Fibroblast of lung (primary cell): Measurements from ENCODE around the gene PUS1. TPM values are rescaled to one million over a fixed set of nuclear protein-coding genes. Genes with fewer than 3 reads are reported as not detected.

ENCODE experiments used
- DNase-seq, 2 donors: peaks; one replicate each; pipeline versions ENCODE4 v3.0.0 to v3.0.0-alpha.2; 2010; ENCODE audit warnings: low read depth in 2 of 2
- H2AFZ ChIP-seq: 2 replicates; pipeline ENCODE4 v1.5.1; 2012; ENCODE audit warnings: low read length, control low read depth, inconsistent platforms
- H3K27ac ChIP-seq: 2 replicates; pipeline ENCODE4 v1.5.1; 2011; ENCODE audit warnings: low read length, control low read depth; ENCODE audit not compliant: insufficient read depth
- H3K27me3 ChIP-seq: 2 replicates; pipeline ENCODE4 v1.5.1; 2011; ENCODE audit warnings: mild to moderate bottlenecking, low read length; ENCODE audit not compliant: control insufficient read depth, insufficient read depth
- H3K36me3 ChIP-seq: 2 replicates; pipeline ENCODE4 v1.5.1; 2011; ENCODE audit warnings: low read length; ENCODE audit not compliant: control insufficient read depth, insufficient read depth
- H3K4me1 ChIP-seq: 2 replicates; pipeline ENCODE4 v1.5.1; 2011; ENCODE audit warnings: low read length; ENCODE audit not compliant: control insufficient read depth, insufficient read depth; ENCODE audit errors: extremely low read depth
- H3K4me2 ChIP-seq: 2 replicates; pipeline ENCODE4 v1.5.1; 2011; ENCODE audit warnings: low read length, control low read depth; ENCODE audit not compliant: insufficient read depth; ENCODE audit errors: extremely low read depth
- H3K4me3 ChIP-seq, 4 experiments: fragments of 200-600 bp in 1 of 4; sonication (generic) in 1 of 4; replicated peaks in 1 of 4; 2 replicates each; pipeline ENCODE4 v1.5.1; 2011 to 2016; ENCODE audit warnings: low read length in 4 of 4, low read depth in 3 of 4, mild to moderate bottlenecking in 3 of 4, control low read depth in 2 of 4, inconsistent platforms in 1 of 4, mixed read lengths in 1 of 4; ENCODE audit not compliant: insufficient read depth in 1 of 4; ENCODE audit errors: control extremely low read depth in 1 of 4
- H3K79me2 ChIP-seq: 2 replicates; pipeline ENCODE4 v1.5.1; 2012; ENCODE audit warnings: mild to moderate bottlenecking, low read length, inconsistent platforms; ENCODE audit not compliant: control insufficient read depth, insufficient read depth
- H3K9ac ChIP-seq: 2 replicates; pipeline ENCODE4 v1.5.1; 2011; ENCODE audit warnings: mild to moderate bottlenecking, low read length, control low read depth; ENCODE audit not compliant: insufficient read depth
- H3K9me3 ChIP-seq: 2 replicates; pipeline ENCODE4 v1.5.1; 2012; ENCODE audit warnings: low read depth, low read length; ENCODE audit not compliant: control insufficient read depth, insufficient read depth
- H4K20me1 ChIP-seq: 2 replicates; pipeline ENCODE4 v1.5.1; 2011; ENCODE audit warnings: low read length; ENCODE audit not compliant: control insufficient read depth, insufficient read depth; ENCODE audit errors: extremely low read depth
- EZH2 ChIP-seq: IDR thresholded peaks from 2 replicates; pipeline ENCODE4 v1.5.1; 2012; ENCODE audit warnings: low read length, control low read depth, mild to moderate bottlenecking; ENCODE audit errors: missing control alignments
- polyA plus RNA-seq, 2 donors: library from polyadenylated mRNA; depleted of rRNA in 1 of 2; stranded (reverse) in 1 of 2; unstranded in 1 of 2; fragments of >200 nt; gene quantifications; 2 replicates each; pipeline ENCODE4 v1.2.1, GENCODE V29; 2011 to 2012; ENCODE audit warnings: missing spikeins in 1 of 2
- total RNA-seq: library from RNA; depleted of rRNA; stranded (reverse); fragments of >200 nt; gene quantifications from 2 replicates; pipeline ENCODE4 v1.2.1, GENCODE V29; 2014
- TF ChIP-seq, protein P1 (sequence below), 2 donors: IDR thresholded peaks in 1 of 2; conservative IDR thresholded peaks in 1 of 2; 1 replicate in 1 of 2; 2 replicates in 1 of 2; pipeline ENCODE4 v1.5.1; 2011 to 2012; ENCODE audit warnings: low read length in 2 of 2, control low read depth in 1 of 2, inconsistent platforms in 1 of 2, low read depth in 1 of 2, mild to moderate bottlenecking in 1 of 2

PUS1 gene
- total and polyA plus RNA-seq, 2 donors (not counting 1 experiment from before 2014, with no cell fraction given): 8.3 to 10.1 TPM

DNA sequence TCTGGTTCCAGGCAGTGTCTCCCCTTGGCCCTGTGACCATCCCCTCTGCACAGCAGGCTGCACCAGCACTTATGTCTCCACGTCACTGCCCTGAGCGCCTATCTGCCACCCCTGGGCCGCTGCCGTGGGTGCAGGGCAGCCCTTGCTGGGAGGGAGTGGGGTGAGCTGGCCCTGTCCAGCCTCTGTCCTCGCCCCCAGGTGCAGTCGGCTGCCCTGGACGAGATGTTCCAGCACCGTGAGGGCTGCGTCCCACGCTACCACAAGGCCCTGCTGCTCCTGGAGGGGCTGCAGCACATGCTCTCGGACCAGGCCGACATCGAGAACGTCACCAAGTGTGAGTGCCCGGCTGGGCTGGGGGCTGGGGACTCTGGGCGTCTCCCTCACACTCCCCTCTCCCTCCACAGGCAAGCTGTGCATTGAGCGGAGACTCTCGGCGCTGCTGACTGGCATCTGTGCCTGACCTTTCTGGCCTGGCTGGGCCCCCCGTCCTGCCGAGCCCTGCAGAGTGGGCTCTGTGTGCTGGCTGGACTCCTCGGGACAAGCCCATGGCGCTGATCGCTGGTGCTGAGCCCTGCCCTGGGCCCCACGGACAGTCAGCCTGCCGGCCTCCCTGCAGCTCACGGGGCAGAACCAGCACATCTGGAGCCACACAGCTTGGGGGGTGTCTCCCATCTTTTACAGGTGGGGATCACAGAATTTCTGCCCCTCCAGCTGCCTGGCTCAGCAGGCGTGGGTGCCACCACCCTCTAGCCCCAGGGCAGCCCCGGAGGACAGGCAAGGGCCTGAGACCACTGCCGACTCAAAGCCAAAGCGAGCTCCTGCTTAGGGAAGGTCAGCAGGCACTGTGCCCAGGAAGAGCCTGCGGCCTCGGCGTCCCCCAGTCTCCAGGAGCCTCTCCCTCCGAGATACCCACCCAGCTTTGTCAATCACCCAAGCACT is 7.9 kb upstream of the PUS1 start:
- TF ChIP-seq, protein P1, sequence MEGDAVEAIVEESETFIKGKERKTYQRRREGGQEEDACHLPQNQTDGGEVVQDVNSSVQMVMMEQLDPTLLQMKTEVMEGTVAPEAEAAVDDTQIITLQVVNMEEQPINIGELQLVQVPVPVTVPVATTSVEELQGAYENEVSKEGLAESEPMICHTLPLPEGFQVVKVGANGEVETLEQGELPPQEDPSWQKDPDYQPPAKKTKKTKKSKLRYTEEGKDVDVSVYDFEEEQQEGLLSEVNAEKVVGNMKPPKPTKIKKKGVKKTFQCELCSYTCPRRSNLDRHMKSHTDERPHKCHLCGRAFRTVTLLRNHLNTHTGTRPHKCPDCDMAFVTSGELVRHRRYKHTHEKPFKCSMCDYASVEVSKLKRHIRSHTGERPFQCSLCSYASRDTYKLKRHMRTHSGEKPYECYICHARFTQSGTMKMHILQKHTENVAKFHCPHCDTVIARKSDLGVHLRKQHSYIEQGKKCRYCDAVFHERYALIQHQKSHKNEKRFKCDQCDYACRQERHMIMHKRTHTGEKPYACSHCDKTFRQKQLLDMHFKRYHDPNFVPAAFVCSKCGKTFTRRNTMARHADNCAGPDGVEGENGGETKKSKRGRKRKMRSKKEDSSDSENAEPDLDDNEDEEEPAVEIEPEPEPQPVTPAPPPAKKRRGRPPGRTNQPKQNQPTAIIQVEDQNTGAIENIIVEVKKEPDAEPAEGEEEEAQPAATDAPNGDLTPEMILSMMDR (conservative IDR thresholded peaks at IDR 0.05 in 1 of 2, IDR thresholded peaks at IDR 0.05 in 1 of 2; ENCODE audit: low read depth in 1 of 2, low read length in 2 of 2): no peak
- TF ChIP-seq EZH2: no peak
- no peak overlapping the region for H2AFZ ChIP-seq

DNA sequence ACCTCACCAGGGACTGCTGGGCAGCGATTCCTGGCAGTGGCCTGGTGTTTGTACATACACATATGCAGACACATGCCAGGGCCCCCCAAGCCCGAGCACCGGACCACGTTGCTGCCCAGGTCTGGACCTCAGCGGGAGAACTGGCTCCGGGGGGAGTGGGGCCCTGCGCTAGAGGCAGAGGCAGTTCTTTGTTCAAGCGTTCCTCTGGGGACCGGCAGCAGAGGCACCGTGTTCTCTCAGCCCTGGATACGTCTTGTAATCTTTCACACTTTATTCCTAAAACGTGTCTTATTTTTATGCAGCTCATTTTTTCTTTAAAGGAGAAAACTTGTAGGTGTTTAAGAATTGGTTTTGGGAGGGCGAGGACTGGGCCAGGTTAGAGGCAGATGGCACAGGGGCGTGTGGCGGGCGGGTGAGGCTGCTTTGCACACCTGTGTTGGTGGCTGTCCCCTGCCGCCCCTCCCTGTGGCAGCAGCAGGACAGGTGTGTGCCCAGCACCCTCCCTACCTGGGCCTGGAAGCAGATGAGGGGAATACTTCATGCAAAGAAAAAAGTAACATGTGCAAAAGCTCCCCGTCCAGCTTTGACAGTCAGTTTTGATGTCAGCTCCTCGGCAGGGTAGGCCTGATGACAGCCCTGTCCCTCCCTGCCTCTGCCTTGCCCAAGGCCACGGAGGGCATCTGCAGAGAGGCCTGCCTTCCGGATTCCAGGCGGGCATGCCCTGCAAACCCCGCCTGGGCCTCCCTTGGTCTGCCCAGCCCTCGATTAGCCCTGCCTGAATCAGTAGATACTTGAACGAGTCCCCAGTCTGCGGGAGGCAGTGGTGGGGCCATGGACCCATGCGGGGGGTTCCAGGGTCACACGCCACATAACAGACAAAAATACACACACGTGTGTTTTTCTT is 7.0 kb upstream of the PUS1 start:
- H3K79me2 ChIP-seq: no peaks in the 10 kb centered on the region
- peaks cover 3% of the 10 kb centered on the region for H3K36me3 ChIP-seq
- no peaks in the 10 kb centered on the region for H4K20me1 ChIP-seq
- H3K9me3 ChIP-seq: no peaks in the 10 kb centered on the region
- no peaks in the 10 kb centered on the region for H3K27me3 ChIP-seq
- no peak for DNase-seq
- no peaks in the 10 kb centered on the region for H3K4me1 ChIP-seq
- no peak for TF ChIP-seq EZH2
- TF ChIP-seq, protein P1 (conservative IDR thresholded peaks at IDR 0.05 in 1 of 2, IDR thresholded peaks at IDR 0.05 in 1 of 2; ENCODE audit: low read depth in 1 of 2, low read length in 2 of 2): no peak
- no peak overlapping the region for H2AFZ ChIP-seq
- no peak overlapping the region for H3K9ac ChIP-seq
- H3K4me3 ChIP-seq: no peak overlapping the region
- no peak overlapping the region for H3K4me2 ChIP-seq
- no peak overlapping the region for H3K27ac ChIP-seq

More for the DNA sequence above, 7.9 kb upstream of the PUS1 start:
- Histone ChIP-seq H3K79me2 (no peaks in the 10 kb centered on the region), H3K4me3 (no peak overlapping the region), H3K4me1 (no peaks in the 10 kb centered on the region), H3K4me2 (no peak overlapping the region), H3K9ac (no peak overlapping the region), H3K27me3 (no peaks in the 10 kb centered on the region), H3K27ac (no peak overlapping the region), H3K9me3 (no peaks in the 10 kb centered on the region), H4K20me1 (no peaks in the 10 kb centered on the region), H3K36me3 (peaks cover 5% of the 10 kb centered on the region)
- no peak for DNase-seq

DNA sequence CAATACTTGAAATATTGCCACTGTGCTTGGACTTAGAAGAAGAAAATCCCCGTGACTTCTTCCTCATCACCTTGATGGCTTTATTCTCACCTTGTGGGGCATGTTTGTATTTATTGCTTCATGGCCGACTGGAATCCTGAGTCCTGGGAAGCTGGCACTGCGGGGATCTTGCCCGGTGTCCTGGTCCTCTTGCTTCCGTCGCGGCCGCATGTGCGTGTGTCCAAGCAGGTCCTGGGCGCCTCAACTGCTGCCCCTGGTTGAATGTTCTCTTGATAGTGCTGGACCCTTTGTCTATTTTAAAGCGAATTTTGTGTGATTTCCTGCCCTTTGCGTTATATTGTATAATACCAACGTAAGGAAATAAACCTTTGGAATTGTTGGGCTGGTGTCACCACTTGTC is 6.3 kb upstream of the PUS1 start:
- Histone ChIP-seq H3K4me3 (no peak overlapping the region), H3K4me1 (no peaks in the 10 kb centered on the region), H3K9ac (no peak overlapping the region), H2AFZ (no peak overlapping the region), H4K20me1 (no peaks in the 10 kb centered on the region), H3K36me3 (peaks cover 3% of the 10 kb centered on the region), H3K9me3 (no peaks in the 10 kb centered on the region), H3K4me2 (no peak overlapping the region), H3K27ac (no peak overlapping the region), H3K79me2 (no peaks in the 10 kb centered on the region), H3K27me3 (no peaks in the 10 kb centered on the region)
- no peak for DNase-seq
- TF ChIP-seq, protein P1 (conservative IDR thresholded peaks at IDR 0.05 in 1 of 2, IDR thresholded peaks at IDR 0.05 in 1 of 2; ENCODE audit: low read depth in 1 of 2, low read length in 2 of 2): no peak
- TF ChIP-seq EZH2: no peak
